MCF 10A (cell line): ENCODE measurements around the gene MOB3B. TPM values are rescaled to one million over a fixed set of nuclear protein-coding genes. Genes with fewer than 3 reads are reported as not detected.

Source experiments
- BruUV-seq: library from RNA; stranded (reverse); fragments of 400-500 nt; replicated peaks from 2 replicates; lab custom pipeline; 2021; lab: Mats Ljungman, UMichigan
- CTCF ChIA-PET: fragments of 300-600 bp; sonication (Branson Sonifier 250); formaldehyde crosslinking; extraction: SDS; loops from one replicate; lab custom pipeline; 2021; ENCODE audit warnings: antibody characterized with exemption, inconsistent platforms; lab: Yijun Ruan, JAX
- POLR2A ChIA-PET: fragments of 300-600, 350-650 bp; sonication (Branson Sonifier 250); formaldehyde crosslinking; extraction: SDS; loops from one replicate; lab custom pipeline; 2020; ENCODE audit warnings: antibody characterized with exemption, inconsistent platforms; lab: Yijun Ruan, JAX
- DNase-seq: peaks from one replicate; pipeline ENCODE4 v3.0.0-alpha.2; 2018; ENCODE audit not compliant: unreplicated experiment
- H3K27ac Mint-ChIP-seq: one replicate; pipeline ENCODE4 v1.8.0; 2022; ENCODE audit warnings: mild to moderate bottlenecking, low read depth, mixed read lengths; ENCODE audit not compliant: unreplicated experiment
- H3K27me3 Mint-ChIP-seq: one replicate; pipeline ENCODE4 v1.8.0; 2022; ENCODE audit warnings: mixed read lengths; ENCODE audit not compliant: insufficient read depth, unreplicated experiment
- H3K36me3 Mint-ChIP-seq: one replicate; pipeline ENCODE4 v1.8.0; 2022; ENCODE audit warnings: mild to moderate bottlenecking, moderate library complexity, mixed read lengths; ENCODE audit not compliant: insufficient read depth, unreplicated experiment
- H3K4me1 Mint-ChIP-seq: one replicate; pipeline ENCODE4 v1.8.0; 2022; ENCODE audit warnings: mixed read lengths; ENCODE audit not compliant: insufficient read depth, unreplicated experiment
- H3K4me3 Mint-ChIP-seq: one replicate; pipeline ENCODE4 v1.8.0; 2022; ENCODE audit warnings: mild to moderate bottlenecking, moderate library complexity, mixed read lengths; ENCODE audit not compliant: unreplicated experiment
- H3K9me3 Mint-ChIP-seq: one replicate; pipeline ENCODE4 v1.8.0; 2022; ENCODE audit warnings: mixed read lengths; ENCODE audit not compliant: unreplicated experiment
- intact Hi-C: fragments of 100-400 bp; cut with micrococcal nuclease; formaldehyde crosslinking; loops from 2 replicates; pipeline ENCODE4 v1.14.1; 2022
- total RNA-seq: library from RNA; stranded (reverse); gene quantifications from 2 replicates; pipeline ENCODE4 v1.2.3, GENCODE V29; 2022
- TF ChIP-seq, protein P1 (sequence below): fragments of 200-600 bp; IDR thresholded peaks from one replicate; pipeline ENCODE4 v1.8.0; 2022; ENCODE audit warnings: antibody characterized with exemption, mild to moderate bottlenecking; ENCODE audit not compliant: unreplicated experiment

MOB3B gene
- total RNA-seq, 1 experiment from 2014 or later: 3.7 TPM

DNA sequence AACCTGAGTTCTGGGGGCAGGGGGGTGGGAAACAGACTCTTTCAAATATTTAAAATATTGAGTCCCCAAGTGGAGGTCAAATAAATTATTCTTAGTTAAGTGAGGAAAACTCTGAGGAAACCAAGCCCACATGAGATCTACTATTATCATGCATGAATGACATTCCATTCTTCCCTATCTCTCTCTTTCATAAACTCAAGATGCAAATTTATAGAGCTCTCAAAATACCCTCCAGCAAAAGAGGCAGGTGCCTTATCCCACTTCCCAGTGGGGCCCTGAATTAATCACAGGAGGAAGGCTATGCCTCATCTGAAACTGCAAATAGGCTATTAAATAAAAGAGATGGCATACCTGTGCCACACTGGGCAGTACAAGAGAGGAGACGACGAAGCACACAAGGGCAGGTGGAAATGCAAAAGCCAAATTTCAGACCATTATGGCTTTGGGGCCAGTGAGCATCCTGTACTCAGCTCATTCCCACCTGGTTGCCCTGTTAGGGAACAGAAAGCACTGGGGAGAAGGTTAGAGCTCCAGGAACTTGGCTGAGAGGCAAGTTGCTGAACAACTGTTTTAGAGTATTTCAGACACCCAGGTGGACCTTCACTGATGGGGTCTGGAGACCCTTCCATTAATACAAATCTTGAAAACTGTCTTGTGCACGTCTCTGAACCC is 130.5 kb downstream of the MOB3B start:
- Mint-ChIP-seq H3K36me3 (no peaks in the 10 kb centered on the region), H3K4me1 (peaks cover 23% of the 10 kb centered on the region), H3K27ac (no peak overlapping the region), H3K27me3 (no peaks in the 10 kb centered on the region), H3K9me3 (no peaks in the 10 kb centered on the region), H3K4me3 (no peak overlapping the region)
- POLR2A ChIA-PET: interaction anchor here (0.6 kb wide), 2 partner anchors 14 to 19 kb away, joined by 3 to 4 read pairs; no protein-coding TSS in a partner anchor
- TF ChIP-seq, protein P1, sequence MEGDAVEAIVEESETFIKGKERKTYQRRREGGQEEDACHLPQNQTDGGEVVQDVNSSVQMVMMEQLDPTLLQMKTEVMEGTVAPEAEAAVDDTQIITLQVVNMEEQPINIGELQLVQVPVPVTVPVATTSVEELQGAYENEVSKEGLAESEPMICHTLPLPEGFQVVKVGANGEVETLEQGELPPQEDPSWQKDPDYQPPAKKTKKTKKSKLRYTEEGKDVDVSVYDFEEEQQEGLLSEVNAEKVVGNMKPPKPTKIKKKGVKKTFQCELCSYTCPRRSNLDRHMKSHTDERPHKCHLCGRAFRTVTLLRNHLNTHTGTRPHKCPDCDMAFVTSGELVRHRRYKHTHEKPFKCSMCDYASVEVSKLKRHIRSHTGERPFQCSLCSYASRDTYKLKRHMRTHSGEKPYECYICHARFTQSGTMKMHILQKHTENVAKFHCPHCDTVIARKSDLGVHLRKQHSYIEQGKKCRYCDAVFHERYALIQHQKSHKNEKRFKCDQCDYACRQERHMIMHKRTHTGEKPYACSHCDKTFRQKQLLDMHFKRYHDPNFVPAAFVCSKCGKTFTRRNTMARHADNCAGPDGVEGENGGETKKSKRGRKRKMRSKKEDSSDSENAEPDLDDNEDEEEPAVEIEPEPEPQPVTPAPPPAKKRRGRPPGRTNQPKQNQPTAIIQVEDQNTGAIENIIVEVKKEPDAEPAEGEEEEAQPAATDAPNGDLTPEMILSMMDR: no peak
- DNase-seq: no peak
- BruUV-seq: no TSS peak
- intact Hi-C loops: no loop called here
- CTCF ChIA-PET: interaction anchor here (0.6 to 1.1 kb wide), 2 partner anchors 19 to 143 kb away, joined by 3 to 4 read pairs; no protein-coding TSS in a partner anchor

DNA sequence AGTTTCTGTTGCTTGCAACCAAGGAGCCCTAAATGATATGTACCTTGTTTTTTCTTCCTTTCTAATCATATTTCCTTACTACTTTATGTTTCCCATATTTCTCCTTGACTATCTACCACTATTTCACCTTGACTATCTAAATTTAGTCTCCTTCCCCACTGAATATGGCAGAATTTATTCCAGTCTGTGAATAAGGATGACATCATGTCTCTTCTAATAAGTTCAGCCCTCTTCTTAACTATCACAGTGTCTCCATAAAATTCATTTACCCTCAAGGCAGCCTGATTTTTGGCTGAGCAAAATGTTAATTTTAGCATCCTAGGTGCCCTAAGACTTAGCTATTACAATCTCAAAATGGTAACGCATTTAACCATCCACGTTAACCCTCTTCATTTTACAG is 133.1 kb downstream of the MOB3B start:
- no peaks in the 10 kb centered on the region for H3K36me3 Mint-ChIP-seq
- ChIA-PET CTCF (interaction anchor here (1.0 kb wide), 2 partner anchors 9 to 133 kb away, joined by 3 read pairs; partner anchors contain the start of gene MOB3B), POLR2A (interaction anchor here (2.9 kb wide), 1 partner anchor 10 kb away, joined by 25 read pairs; no protein-coding TSS in a partner anchor)
- H3K27ac Mint-ChIP-seq: no peak overlapping the region
- peaks cover 23% of the 10 kb centered on the region for H3K4me1 Mint-ChIP-seq
- no peaks in the 10 kb centered on the region for H3K9me3 Mint-ChIP-seq
- H3K4me3 Mint-ChIP-seq: no peak overlapping the region
- H3K27me3 Mint-ChIP-seq: no peaks in the 10 kb centered on the region
- TF ChIP-seq, protein P1: no peak
- intact Hi-C loops: no loop called here
- DNase-seq: no peak
- BruUV-seq: no TSS peak

DNA sequence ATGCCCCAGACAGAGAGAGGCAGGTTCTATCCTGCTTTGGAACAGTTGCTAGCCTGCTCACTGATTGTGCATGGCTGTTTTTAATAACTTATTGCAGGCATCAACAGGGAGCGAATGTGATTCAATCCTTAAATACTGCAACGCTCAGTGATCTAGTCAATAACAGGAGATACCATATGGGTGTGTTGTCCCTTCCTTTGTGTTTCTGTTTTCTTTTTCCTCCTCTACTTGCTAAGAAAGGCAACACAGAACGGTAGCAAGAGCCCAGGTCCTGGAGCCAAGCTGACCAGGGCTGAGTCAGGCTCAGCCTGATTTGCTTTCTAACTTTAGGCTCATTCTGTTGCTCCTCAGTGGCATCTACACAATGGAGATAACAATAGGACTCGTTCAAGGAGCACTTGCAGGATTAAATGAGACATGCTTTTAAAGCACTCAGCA is 134.1 kb downstream of the MOB3B start:
- no peak overlapping the region for H3K27ac Mint-ChIP-seq
- no peak for DNase-seq
- H3K9me3 Mint-ChIP-seq: no peaks in the 10 kb centered on the region
- H3K36me3 Mint-ChIP-seq: no peaks in the 10 kb centered on the region
- H3K4me3 Mint-ChIP-seq: no peak overlapping the region
- H3K27me3 Mint-ChIP-seq: no peaks in the 10 kb centered on the region
- ChIA-PET CTCF (interaction anchor here (0.6 to 1.0 kb wide), 7 partner anchors 8 to 142 kb away, joined by 3 to 4 read pairs (median 3); partner anchors contain the start of gene MOB3B), POLR2A (interaction anchor here (0.6 to 2.9 kb wide), 3 partner anchors 9 to 635 kb away, joined by 4 to 25 read pairs (median 4); no protein-coding TSS in a partner anchor)
- intact Hi-C loops: no loop called here
- peaks cover 23% of the 10 kb centered on the region for H3K4me1 Mint-ChIP-seq
- BruUV-seq: no TSS peak
- TF ChIP-seq, protein P1: no peak

DNA sequence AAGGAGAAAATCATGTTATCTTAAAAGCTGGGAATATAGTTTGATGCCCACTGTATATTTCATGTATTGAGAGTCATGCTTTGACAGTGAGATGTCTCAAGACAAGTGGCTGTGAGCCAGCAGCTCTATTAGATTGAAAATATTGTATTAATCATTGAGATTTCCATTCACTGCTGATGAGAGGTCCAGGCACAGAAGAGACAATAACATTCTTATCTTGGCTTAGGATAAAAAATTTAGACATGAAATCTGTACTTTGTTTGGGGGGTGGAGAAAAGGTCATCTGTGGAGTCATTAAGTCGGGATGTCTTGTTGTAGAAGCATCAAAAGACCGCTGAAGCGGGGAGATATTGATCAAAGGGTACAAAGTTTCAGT is 134.8 kb downstream of the MOB3B start:
- ChIA-PET POLR2A (interaction anchor here (1.0 to 2.9 kb wide), 3 partner anchors 8 to 133 kb away, joined by 3 to 25 read pairs (median 4); no protein-coding TSS in a partner anchor), CTCF (interaction anchor here (0.5 to 1.0 kb wide), 5 partner anchors 8 to 130 kb away, joined by 3 to 4 read pairs (median 4); no protein-coding TSS in a partner anchor)
- H3K27ac Mint-ChIP-seq: peak overlapping the region; percentile 33
- no peak overlapping the region for H3K4me3 Mint-ChIP-seq
- intact Hi-C loops: no loop called here
- no peaks in the 10 kb centered on the region for H3K9me3 Mint-ChIP-seq
- BruUV-seq: no TSS peak
- TF ChIP-seq, protein P1: no peak
- DNase-seq: no peak
- H3K36me3 Mint-ChIP-seq: no peaks in the 10 kb centered on the region
- H3K27me3 Mint-ChIP-seq: no peaks in the 10 kb centered on the region
- H3K4me1 Mint-ChIP-seq: peaks cover 17% of the 10 kb centered on the region
